ENCODE results near the gene TTLL1. TPM values are rescaled to one million over a fixed set of nuclear protein-coding genes. Genes with fewer than 3 reads are reported as not detected.

TTLL1 gene
- total and polyA plus RNA-seq, 2 donors (not counting 3 experiments of a cell fraction or from before 2014, with no cell fraction given): 9.0 to 17.0 TPM

DNA sequence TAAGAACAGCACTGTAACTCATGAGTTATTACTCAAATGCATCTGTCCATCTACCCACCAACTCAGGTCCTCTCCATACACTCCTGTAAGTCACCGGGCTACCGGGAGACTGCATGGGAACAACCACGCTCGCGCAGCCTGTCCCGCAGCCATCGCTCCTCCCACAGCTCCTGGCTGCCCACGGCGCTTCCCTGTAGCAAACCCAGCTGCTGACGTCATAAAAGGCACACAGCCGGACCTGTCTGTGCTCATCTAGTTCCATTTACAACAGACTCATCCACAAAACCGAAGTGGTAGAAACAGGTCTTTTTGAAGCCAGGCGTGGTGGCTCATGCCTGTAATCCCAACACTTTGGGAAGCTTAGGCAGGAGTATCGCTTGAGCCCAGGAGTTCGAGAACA, 50.9 kb downstream of the TTLL1 start:
- FAIRE-seq: peak; percentile 43
- Histone ChIP-seq H3K27me3 (ENCODE audit: control insufficient read depth in 2 of 2, insufficient read depth in 2 of 2, low read length in 2 of 2) (no peaks in the 10 kb centered on the region), H2AFZ (ENCODE audit: low read depth, low read length) (no peak overlapping the region), H3K4me2 (ENCODE audit: insufficient read depth, low read length) (no peak overlapping the region), H3K9me3 (replicated peaks; ENCODE audit: control insufficient read depth, insufficient read depth, low read length) (no peaks in the 10 kb centered on the region), H3K9me1 (replicated peaks; ENCODE audit: control insufficient read depth, extremely low read depth, insufficient read depth, low read length) (no peaks in the 10 kb centered on the region), H3K4me3 (replicated peaks in 1 of 3; ENCODE audit: insufficient read depth in 1 of 3, low read depth in 1 of 3, low read length in 3 of 3) (no peak overlapping the region), H3K79me2 (ENCODE audit: control insufficient read depth, insufficient read depth, low read length) (no peaks in the 10 kb centered on the region), H3K9ac (replicated peaks; ENCODE audit: extremely low read depth, insufficient read depth, low read length) (no peak overlapping the region), H4K20me1 (replicated peaks; ENCODE audit: control insufficient read depth, extremely low read depth, insufficient read depth, low read length) (no peaks in the 10 kb centered on the region), H3K4me1 (ENCODE audit: control insufficient read depth, extremely low read depth, insufficient read depth, low read length) (no peaks in the 10 kb centered on the region), H3K36me3 (ENCODE audit: control insufficient read depth in 2 of 2, extremely low read depth in 1 of 2, insufficient read depth in 2 of 2, low read length in 2 of 2) (no peaks in the 10 kb centered on the region), H3K27ac (ENCODE audit: insufficient read depth, low read depth, low read length) (no peak overlapping the region)
- no peak for DNase-seq (ENCODE audit: low read depth, low spot score)
- dilution Hi-C loops (cut with MboI; ENCODE audit: extremely low pct_ligation_motif_present, low sequenced_read_pairs) (no loop called here), intact Hi-C loops (cut with micrococcal nuclease) (loop anchor here (10.0 kb wide), 1 partner anchor 254 kb away; no protein-coding TSS in a partner anchor)
- CTCF ChIA-PET: interaction anchor here (1.3 kb wide), 1 partner anchor 52 kb away, joined by 3 read pairs; no protein-coding TSS in a partner anchor
- POLR2A ChIA-PET: no interaction called here
- no peak for TF ChIP-seq GATA2 (IDR thresholded peaks at IDR 0.05; ENCODE audit: insufficient read depth, insufficient read length, low read depth, low read length)
- TF ChIP-seq MAX (IDR thresholded peaks at IDR 0.05; ENCODE audit: insufficient read depth, insufficient read length): no peak
- no peak for TF ChIP-seq POLR2AphosphoS5 (IDR thresholded peaks at IDR 0.05; ENCODE audit: insufficient read depth, low read depth, low read length)
- no peak for TF ChIP-seq MYC (IDR thresholded peaks at IDR 0.05; ENCODE audit: low read depth, low read length)
- TF ChIP-seq JUN (IDR thresholded peaks at IDR 0.05; ENCODE audit: borderline replicate concordance, insufficient read depth, insufficient read length, low read depth): no peak
- no peak for TF ChIP-seq EZH2 (IDR thresholded peaks at IDR 0.05; ENCODE audit: borderline replicate concordance, low read depth, low read length, severe bottlenecking)
- no peak for TF ChIP-seq FOS (IDR thresholded peaks at IDR 0.05; ENCODE audit: borderline replicate concordance, insufficient read depth, low read length)
- no peak for TF ChIP-seq POLR2A (IDR thresholded peaks at IDR 0.05; ENCODE audit: low read depth, low read length)
- BruUV-seq (replicated peaks): no TSS peak
